Fibroblast of upper back skin (primary cell): ENCODE measurements around the gene SLC35A4.
A peak's percentile ranks its signal among the peaks of the same experiment; 100 is the strongest.

Experiments
- DNase-seq: peaks from one replicate; pipeline ENCODE4 v3.0.0-alpha.2; 2013

SLC35A4 gene, protein sequence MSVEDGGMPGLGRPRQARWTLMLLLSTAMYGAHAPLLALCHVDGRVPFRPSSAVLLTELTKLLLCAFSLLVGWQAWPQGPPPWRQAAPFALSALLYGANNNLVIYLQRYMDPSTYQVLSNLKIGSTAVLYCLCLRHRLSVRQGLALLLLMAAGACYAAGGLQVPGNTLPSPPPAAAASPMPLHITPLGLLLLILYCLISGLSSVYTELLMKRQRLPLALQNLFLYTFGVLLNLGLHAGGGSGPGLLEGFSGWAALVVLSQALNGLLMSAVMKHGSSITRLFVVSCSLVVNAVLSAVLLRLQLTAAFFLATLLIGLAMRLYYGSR

GRCh38 chr5:140564196-140565023 lies at the start of gene SLC35A4, which contains the start of gene APBB3:
Gene SLC35A4 (plus strand): TSS chr5:140564828. CDS start chr5:140567170, 2,342 bp downstream.
Gene APBB3 (minus strand): TSS chr5:140564598. CDS start chr5:140564245, 353 bp downstream.
- DNase-seq: peak; percentile 99

GRCh38 chr5:140524003-140524402 lies 40.6 kb upstream of the SLC35A4 start:
- no peak for DNase-seq

DNA sequence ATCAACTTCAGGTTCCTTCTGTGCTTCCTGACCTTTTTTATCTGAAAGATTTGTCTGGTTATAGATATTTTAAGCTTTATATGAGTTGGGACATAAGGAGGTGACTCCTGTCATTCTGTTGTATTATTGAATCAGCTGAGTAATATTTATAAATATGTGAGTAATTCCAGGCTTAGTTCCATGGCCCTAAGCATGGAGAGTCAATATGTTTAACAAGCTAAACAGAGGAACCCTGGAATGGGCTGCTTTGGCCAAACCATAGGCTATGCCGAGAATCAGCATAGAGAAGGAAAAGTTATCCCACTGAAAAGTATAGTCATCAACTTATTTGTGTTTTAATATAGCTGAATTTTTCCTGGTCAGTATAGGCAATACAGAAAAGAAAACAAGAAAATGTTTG lies 24.4 kb upstream of the SLC35A4 start:
- no peak for DNase-seq

DNA sequence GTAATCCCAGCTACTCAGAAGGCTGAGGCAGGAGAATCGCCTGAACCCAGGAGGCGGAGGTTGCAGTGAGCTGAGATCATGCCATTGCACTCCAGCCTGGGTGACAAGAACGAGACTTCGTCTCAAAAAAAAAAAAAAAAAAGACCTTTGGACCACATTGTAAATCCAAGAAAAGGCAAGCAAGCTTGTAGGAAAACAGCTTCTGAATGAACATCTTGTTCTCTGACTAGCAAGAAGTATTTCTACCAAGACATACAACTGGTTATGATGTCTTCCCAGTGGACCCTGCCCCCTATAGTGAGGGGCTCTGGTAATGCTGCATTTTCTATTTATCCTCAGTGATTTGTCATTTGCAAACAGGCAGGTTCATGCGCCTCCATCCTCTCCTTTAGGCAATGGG lies 21.7 kb upstream of the SLC35A4 start:
- DNase-seq: no peak

- no peak for DNase-seq
Observed at GRCh38 chr5:140544986-140545385, 19.6 kb upstream of the SLC35A4 start.

- DNase-seq: no peak
Observed at GRCh38 chr5:140545606-140546005, 19.0 kb upstream of the SLC35A4 start.

- DNase-seq: no peak
Observed at GRCh38 chr5:140546851-140547507, 17.6 kb upstream of the SLC35A4 start.

DNA sequence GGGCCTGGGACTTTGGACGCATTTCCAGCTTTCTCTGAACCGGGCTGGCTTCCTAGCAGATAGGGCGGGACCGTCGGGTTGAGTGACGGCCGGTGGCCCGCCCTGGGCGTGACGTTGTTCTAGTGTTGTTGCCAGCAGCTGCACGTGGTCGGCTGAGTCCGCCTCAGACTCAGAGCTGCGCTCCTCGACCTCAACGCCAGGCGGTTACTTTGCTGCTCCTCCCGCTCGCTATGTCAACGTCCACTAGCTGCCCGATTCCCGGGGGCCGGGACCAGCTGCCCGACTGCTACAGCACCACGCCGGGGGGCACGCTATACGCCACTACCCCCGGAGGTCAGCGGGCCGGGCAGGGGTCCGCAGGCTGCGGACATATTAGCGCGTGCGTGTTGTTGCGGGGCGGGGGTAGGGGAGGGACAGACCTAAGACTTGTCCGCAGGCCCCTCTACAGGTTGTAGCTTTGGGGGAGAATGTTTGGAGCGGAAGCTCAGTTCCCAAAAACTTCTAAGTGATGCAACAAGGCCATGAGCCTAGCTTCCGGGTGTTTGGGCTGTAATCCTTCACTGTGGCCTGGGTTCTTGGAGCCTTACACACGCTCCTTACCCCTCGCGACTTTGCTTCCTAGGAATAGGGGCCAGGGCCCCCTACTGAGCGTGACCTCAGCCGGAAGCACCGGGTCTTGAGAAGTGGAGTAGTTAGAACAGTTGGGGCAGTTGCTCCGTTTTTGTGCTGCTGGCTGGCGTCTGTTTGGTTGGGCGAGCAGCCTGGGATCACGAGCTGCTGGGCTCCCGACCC lies 16.9 kb upstream of the SLC35A4 start, which contains the start of gene EIF4EBP3:
Gene EIF4EBP3 (plus strand): TSS at position 155 of the 792 bp plus-strand sequence. CDS start 76 bp downstream, at position 231.
- peak; percentile 93 for DNase-seq

GRCh38 chr5:140548300-140548688 lies 16.3 kb upstream of the SLC35A4 start:
- no peak for DNase-seq

GRCh38 chr5:140548791-140549190 lies 15.8 kb upstream of the SLC35A4 start:
- DNase-seq: no peak

- peak; percentile 18 for DNase-seq
Observed at GRCh38 chr5:140549237-140550144, 15.1 kb upstream of the SLC35A4 start.

DNA sequence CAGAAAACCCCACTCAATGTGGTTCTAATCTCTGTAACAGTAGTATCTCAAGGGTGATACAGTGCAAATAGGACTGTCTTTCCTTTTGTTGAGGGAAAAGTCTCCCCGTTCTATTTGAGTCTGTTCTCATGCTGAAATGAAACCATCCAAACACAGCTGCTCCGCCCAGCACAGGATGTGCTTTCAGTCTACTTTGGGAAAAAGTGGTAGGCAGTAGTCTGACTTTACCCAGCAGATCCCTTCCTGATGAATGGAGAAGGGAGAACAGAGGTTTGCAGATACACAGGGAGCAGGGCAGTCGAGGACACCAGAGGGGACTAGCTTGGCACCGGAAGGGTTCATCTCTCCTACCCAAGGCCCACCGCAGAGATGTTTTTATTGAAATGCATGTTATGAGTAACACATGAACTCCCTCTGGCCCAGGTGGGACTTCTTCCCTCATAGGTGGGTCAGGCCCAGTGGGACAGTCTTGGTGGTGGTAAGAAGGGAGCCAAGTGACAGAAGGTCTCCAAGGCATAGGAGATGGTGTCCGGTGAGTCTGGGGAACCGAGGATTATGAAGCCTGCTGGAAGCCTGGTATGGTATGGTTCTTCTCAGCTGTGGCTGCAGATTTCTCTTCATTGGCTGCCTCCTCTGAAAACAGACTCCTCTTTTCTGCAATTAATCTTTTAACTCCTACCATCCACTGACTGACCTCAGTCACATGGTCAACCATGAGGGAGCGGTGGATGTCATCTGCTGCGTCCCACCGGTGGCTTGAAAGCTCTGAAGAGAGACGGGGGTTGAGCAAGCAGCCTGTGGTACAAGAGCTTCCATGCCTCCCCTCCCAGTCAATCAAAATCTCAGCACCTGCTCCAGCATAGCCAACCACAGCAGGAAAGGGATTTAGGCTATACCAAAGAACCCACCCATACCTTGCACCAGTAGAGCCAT lies 14.2 kb upstream of the SLC35A4 start:
- no peak for DNase-seq

DNA sequence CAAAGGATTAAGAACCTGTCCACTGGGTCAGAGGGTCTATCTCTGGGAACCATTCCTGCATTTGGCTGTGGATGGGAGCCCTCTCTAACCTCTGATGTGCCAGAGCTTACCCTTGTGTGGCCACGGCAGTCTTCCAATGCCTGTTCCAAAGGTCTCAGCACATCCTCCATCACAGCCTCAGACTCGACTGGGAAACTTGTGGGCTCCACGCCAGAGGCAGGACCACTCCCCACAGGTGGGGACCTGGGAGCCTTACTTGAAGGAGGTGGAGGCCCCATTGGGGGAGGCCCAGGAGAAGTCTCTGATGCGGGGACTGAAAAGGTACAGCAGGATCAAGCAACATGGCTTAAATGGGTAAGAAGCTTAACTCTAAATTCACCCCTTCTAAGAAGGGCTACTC lies 12.8 kb upstream of the SLC35A4 start:
- no peak for DNase-seq

DNA sequence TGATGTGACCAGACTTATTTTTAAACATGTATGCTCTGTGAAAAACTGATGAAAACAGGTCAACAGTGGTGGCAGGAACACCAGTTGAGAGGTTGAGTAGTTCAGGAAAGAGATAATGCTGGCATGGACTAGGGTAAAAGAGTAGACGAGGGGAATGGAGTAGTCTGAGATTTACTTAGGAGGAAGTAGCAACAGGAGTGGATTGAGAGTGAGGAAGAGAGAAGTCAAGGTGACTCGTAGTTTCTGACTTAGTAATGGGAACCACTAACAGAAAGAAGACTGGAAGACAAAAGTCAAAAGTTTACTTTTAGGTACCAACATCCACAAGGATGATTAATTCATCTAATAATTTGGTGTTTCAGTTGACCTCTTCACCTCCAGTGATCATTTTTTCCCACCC lies 11.0 kb upstream of the SLC35A4 start:
- DNase-seq: no peak

DNA sequence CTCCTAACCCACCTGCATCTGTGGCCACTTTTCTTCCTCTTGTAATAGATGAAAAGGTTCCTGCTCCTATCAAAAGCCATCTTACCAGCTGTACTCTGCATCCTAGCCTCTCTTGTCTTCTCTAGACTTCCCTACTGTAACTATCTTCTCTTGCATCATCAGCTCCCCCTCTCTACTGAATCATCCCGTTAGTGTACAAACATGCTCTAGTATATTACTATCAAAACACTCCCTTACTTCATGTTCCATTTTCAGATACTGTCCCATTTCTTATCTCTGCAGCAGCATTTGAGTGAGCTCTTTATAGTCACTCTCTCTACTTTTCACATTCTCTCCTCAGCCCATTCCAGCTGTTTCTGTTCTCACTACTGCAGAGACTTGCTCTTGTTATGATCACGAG lies 10.2 kb upstream of the SLC35A4 start:
- no peak for DNase-seq

- DNase-seq: no peak
Observed at GRCh38 chr5:140555747-140556312, 8.8 kb upstream of the SLC35A4 start.

DNA sequence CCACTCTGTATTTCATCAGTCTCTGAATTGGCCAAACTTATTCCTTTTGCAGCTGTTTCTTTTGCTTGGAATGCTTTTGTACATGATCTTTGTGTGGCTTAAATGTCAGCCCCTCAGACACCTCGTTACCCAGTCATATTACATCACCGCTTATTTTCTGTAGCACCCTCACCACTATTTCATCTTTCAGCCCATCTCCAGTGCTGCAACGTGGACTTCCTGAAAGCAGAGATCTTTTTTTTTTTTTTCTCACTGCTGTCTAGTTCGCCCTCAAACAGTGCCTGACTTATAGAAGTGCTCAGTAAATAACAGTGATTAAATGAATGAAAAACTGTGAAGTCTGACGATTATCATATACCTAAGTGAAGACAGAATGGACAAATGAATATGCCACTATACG lies 8.2 kb upstream of the SLC35A4 start:
- peak; percentile 35 for DNase-seq

DNA sequence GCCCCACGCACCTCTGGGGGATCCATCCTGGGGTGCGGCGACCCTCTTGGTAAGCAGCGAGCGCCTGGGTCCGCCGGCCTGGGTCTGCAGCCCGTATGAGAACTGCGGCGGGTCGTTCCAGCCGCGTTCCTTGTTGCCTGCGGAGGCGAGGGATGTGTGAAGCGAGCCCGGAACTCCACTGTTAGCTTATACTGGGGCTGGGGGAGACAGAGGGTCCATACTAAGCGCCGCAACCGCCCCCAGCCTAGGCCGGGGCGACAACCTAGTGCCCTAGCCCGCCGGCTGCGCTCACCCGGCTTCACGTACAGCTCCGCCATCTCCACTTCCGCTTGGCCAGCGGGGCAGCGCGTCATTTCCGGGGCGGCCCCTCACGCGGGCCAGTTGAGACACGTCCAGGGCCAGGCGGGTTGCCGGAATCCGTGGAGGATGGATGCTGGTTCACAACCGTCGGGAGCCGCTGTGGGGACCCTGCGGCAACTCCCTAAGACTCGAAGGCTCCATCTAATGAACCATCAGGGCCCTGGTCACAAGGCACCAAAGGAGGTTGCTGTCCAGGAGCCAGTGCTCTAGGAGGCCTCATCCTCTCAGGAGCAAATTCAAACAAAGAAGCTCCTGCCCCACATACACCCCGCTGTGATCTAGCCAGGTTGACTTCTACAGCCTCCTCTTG lies 7.4 kb upstream of the SLC35A4 start, which contains the start of gene SRA1:
Gene SRA1 (minus strand): TSS at position 338 of the 670 bp plus-strand sequence. CDS start 21 bp downstream, at position 317.
- peak; percentile 89 for DNase-seq

DNA sequence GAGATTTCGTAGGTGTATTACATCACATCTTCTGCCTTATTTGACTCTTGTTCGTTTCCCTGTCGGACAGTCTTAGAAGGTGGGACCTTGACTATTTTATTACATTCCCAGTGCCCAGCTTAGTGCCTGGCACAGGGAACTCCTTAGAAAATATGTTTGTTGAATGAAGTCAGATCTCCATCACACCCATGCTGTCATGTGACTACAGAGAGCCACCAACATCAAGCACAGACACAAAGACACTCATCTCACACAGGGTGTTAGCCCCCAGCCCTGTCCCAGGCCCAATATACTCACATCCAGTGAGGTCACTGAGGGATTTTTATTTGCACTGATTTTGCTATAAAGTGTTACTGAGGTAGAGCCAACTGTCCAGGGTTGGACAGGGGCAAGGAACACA lies 6.7 kb upstream of the SLC35A4 start:
- no peak for DNase-seq
